Fibroblast of upper back skin (primary cell): ENCODE results near the gene CEACAM16.
"Not testable (repeated sequence)": the region's sequence is repeated elsewhere in the genome, so short reads cannot be mapped to it uniquely, and the experiment has no call there.

Source experiments
- DNase-seq: peaks from one replicate; pipeline ENCODE4 v3.0.0-alpha.2; 2013

CEACAM16 gene

DNA sequence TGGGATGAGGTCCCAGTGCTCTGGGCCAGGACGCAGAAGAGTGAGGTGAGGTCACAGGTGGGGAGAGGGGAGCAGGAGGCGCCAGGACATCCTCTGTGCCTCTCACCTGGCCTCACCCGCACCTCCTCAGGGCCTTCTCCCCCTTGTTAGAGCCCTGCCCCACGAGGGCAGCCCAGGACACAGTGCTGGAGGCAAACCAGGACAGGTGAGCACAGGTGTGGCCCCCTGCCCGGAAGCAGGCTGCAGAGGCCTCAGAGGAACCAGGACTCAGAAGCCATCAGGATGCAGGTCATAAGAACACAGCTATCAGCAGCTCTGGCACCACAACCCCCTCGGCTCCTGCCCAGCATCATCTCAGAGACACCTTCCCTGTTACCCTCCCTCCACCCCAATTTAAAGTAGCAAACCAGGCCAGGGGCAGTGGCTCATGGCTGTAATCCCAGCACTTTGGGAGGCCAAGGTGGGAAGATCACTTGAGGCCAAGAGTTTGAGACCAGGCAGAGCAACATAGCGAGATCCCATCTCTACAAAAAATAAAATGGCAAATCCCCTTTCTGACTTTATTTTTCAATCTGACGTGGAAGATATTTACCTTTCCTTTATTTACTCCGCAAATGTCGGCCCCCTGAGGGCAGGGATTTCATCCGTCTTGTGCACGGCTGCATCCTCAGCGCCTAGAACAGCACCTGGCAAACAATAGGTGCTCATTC is at the start of gene CEACAM16:
Gene CEACAM16, plus strand, starts transcription at position 660 of the 710 bp plus-strand sequence. CDS start 2,306 bp downstream, outside the sequence.
- DNase-seq = no peak

DNA sequence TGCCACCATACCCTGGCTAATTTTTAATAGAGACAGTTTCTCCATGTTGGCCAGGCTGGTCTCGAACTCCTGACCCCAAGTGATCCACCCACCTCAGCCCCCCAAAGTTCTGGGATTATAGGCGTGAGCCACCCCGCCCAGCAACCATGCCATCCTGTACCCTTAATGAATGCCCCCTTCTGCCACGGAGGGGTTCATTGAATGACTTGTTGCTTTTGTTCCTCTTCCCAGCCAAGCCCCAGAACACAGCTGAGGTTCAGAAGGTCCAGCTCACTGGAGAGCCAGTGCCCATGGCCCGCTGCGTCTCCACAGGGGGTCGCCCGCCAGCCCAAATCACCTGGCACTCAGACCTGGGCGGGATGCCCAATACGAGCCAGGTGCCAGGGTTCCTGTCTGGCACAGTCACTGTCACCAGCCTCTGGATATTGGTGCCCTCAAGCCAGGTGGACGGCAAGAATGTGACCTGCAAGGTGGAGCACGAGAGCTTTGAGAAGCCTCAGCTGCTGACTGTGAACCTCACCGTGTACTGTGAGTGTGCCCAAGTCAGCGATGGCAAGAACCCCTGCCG is 49.3 kb upstream of the CEACAM16 start:
- no peak for DNase-seq

DNA sequence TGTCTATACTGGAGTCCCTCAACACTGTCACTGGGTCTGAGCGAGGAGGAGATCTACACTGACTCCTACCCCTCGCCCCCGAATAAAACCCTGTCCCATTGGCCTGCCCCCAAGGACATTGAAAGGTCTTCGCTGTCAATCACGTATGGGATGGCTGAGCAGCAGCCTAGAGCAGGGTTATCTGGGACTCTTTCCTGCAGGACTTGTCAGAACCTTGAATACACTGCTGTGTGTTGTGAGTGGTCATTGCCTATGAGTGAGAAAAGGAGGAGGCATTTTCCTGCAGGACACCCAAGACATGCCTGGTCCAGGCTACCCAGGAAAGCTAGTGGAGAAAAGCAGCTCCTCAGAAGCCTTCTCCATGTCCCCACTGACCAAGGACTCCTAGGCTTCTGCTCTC is 45.6 kb upstream of the CEACAM16 start:
- DNase-seq = no peak

GRCh38 chr19:44653977-44654774 is 44.8 kb upstream of the CEACAM16 start:
- peak; percentile 53 for DNase-seq

GRCh38 chr19:44657211-44657921 is 41.6 kb upstream of the CEACAM16 start:
- peak; percentile 80 for DNase-seq

DNA sequence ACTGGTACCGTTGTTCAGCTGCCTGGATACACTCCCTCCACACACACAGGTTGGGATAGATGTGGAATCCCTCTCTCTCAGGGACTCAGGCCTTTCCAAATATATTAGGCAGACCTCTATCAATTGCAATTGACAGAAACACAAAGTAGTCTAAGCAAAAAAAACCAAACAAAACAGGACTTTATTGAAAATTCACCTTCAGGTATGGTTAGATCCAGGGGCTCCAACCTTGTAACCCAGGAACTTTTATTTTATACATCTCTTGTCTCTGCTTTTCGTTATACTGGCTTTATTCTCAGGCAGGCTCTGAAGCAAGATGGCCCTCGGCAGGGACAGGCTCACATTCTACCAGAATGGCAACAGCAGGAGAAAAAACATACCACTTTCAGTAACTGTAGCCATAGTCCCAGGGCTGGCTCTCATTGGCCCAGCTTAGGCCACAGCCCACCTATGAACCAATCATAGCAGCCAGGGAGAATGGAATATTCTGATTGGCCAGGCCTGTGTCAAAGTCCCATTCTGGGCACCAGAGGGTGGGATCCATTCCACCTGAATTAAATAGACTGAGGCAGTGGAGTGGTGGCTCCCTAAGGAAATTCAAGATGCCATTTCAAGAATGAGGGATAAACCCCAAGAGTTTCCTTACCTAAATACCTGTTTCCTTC is 40.8 kb upstream of the CEACAM16 start:
- no peak for DNase-seq

GRCh38 chr19:44660081-44660480 is 38.9 kb upstream of the CEACAM16 start:
- no peak for DNase-seq

DNA sequence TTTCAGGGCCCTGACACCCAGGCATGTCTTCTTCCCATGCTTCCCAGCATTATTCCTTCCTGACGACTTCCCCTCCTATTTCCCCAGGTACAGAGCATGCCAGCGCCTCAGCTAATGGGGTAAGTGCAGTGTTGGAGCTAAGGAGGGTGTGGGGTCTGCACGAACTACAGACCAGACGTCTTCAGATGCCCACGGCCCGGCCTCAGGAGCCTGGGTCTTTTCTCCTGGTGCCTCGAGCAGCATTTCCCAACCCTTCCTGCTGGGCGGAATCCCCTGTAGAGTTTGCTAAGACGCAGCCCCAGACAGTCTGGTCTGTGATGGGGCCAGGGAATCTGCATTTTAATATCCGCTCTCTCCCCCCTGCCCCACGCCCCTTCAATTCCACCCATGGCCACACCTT is 37.7 kb upstream of the CEACAM16 start:
- no peak for DNase-seq

- no peak for DNase-seq
These were observed 37.0 kb upstream of the CEACAM16 start for GRCh38 chr19:44661904-44662303.

DNA sequence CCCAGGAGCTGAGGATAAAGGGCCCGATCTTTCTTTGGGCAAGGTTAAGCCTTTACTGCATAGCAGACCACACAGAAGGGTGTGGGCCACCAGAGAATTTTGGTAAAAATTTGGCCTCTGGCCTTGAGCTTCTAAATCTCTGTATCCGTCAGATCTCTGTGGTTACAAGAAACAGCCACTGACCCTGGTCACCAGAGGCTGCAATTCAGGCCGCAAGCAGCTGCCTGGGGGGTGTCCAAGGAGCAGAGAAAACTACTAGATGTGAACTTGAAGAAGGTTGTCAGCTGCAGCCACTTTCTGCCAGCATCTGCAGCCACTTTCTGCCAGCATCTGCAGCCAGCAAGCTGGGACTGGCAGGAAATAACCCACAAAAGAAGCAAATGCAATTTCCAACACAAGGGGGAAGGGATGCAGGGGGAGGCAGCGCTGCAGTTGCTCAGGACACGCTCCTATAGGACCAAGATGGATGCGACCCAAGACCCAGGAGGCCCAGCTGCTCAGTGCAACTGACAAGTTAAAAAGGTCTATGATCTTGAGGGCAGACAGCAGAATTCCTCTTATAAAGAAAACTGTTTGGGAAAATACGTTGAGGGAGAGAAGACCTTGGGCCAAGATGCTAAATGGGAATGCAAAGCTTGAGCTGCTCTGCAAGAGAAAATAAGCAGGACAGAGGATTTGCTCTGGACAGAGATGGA is 36.1 kb upstream of the CEACAM16 start:
- DNase-seq = peak; percentile 75

DNA sequence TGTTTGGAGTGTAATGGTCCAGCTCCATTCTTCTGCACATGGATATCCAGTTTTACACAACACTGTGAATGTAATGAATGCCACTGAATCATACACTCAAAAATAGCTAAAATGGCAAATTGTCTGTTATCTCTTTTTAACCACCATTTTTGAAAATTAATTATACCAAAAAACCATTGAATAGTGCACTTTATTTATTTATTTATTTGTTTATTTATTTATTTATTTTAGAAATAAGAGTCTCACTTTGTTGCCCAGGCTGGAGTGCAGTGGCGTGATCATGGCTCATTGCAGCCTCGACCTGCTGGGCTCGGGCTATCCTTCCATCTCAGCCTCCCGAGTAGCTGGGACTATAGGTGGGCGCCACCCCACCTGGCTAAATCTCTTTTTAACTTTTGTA is 35.0 kb upstream of the CEACAM16 start:
- no peak for DNase-seq

DNA sequence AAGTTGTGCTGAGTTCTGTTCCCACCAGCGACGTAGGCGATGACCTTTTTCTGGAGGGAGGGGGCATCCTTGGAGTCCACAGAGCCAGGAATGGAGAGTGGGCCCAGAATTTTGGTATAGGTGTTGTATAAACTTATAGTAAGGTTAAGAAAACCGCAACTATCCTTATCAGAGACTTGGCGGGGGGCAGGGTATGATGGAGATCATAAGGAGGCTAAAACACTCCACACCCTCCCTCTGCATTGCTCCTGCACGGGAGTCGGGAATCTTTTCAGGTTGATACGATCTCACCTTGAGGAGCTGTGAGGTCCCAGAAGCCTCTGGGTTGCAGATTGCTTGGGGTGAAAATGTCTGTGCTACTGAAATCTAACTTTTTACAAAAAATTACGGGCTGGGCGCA is 34.0 kb upstream of the CEACAM16 start:
- no peak for DNase-seq

DNA sequence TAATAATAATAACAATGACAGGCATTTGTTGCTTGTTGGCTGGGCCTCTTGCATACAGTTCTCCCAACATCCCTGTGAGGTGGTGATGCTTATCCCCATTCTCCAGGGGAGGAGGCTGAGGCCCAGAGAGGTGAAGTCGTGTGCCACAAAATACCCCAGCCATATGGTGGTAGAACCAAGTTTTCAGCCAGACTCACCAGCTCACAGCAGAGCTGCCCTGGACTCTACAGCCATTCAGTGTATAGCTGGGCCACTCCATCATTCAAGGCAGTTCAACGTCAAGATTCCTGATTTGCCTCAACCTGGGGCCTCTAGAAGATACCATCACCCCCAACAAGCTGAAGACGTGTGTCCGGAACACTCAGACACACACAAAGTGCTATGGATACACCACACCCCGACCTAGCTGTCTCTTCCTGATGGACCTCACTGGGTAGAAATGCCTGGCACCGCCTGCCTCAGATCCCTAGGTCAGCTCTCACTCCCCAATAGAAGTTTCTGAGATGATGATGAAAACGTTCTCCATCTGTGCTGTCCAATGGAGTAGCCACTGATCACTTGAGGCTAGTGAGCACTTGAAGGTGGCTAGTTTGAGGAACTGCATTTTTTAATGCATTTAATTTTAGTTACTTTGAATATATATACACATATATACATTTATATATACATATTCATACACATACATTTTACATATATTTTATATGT is 31.9 kb upstream of the CEACAM16 start:
- DNase-seq = no peak

DNA sequence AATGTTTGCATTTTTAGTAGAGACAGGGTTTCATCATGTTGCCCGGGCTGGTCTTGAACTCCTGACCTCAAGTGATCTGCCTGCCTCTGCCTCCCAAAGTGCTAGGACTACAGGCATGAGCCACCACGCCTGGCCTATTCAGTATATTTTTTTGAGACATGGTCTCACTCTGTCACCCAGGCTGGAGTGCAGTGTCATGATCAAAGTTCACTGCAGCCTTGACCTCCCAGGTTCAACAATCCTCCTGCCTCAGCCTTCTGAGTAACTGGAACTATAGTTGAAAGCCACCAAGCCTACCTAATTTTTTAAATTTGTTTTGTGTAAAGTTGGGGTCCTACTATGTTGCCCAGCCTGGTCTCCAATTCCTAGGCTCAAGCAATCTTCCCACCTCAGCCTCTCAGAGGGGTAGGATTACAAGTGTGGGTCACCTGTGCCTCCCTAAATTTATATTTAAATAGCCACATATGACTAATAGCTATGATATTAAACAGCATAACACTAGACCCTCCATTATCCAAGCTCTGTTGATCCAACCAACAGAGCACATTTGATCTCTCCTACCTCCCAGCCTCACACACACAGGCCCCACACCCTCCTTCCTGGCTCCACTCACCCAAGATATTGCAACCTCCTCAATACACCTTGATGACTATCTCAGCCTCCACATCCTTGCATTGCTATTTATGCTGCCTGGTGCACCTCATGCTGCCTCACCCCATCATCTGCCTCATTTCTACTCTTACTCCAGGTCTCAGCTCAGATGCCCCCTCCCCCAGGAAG is 29.8 kb upstream of the CEACAM16 start:
- DNase-seq = no peak

- not testable (repeated sequence) for DNase-seq
These were observed 28.9 kb upstream of the CEACAM16 start for GRCh38 chr19:44670027-44670426.

DNA sequence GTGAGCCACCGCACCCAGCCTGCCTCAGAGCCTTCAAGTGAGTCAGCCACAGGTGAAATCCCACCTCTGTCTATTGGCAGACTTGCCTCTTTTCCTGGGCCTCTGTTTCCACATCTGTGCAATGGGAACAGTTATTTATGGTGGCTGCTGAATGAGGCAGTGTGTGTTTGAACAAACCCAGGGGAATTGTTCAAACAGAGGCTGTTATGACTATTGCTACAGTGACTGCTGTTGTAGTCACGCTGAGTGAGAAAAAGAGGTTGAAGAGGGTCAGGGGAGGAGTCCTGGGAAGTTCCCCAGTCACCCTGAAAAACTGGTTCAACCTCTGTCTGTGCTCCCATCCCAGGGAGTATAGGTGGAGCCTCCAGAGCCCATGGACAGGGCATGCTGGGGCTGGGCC is 27.6 kb upstream of the CEACAM16 start, which contains the start of gene CEACAM19:
Gene CEACAM19, plus strand, starts transcription at position 83 of the 400 bp plus-strand sequence. CDS start 450 bp downstream, outside the sequence.
- no peak for DNase-seq

DNA sequence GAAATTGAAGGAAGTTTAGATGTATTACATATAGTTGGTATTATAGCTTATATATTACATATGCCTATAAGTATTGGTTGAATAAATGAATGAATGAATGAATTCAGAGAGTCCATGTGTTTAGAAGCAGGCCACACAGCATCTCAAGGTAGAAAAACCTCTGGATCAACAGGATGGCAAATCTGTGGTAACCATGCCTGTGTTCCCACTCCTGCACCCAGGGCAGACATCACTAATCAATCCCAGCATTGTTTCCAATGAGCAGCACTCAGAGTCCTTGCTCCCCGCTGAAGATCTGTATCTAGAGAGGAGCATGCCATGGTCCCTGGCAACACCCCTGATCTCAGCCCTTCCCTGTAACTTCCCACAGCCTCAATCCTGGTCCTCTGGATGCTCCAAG is 26.7 kb upstream of the CEACAM16 start:
- no peak for DNase-seq

DNA sequence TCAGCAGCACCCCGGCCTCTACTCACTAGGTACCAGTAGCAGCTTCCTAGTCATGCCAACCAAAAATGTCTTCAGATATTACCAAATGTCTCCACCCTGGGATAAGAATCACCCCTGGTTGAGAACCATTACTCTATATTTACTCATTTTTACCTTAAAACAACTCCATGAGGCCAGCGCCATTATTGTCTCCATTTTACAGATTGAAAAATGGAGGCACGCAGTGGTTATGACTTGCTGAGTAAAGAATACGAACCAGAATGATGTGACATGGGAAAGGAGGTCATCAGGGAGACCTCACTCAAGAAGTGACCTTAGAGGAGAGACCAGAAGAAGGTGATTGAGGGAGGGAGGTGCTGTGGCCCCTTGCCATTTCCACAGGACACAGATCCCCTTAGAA is 25.4 kb upstream of the CEACAM16 start:
- no peak for DNase-seq

DNA sequence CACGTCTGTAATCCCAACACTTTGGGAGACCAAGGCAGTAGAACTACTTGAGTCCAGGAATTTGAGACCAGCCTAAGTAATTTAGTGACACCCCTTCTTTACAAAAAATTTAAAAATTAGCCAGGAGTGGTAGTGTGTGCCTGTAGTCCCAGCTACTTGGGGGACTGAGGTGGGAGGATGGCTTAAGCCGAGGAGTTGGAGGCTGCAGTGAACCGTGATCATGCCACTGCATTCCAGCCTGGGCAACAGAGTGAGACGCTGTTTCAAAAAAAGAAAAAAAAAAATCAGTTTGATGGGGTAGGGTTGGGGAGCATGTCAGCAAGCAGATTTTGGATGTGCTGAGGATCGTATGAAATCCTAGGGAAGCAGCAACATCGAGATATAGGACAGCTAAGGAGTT is 23.4 kb upstream of the CEACAM16 start:
- no peak for DNase-seq

- DNase-seq = peak; percentile 78
These were observed 21.7 kb upstream of the CEACAM16 start for GRCh38 chr19:44677019-44677811.
